NB4 (cell line): ENCODE results near the gene CDK13.

Experiments used
- CTCF ChIP-seq: IDR thresholded peaks from one replicate; pipeline ENCODE4 v1.5.1; 2012; ENCODE audit warnings: low read depth, low read length
- MAX ChIP-seq: IDR thresholded peaks from 2 replicates; pipeline ENCODE4 v1.6.1; 2011; ENCODE audit warnings: low read depth, low read length
- POLR2A ChIP-seq: IDR thresholded peaks from 2 replicates; pipeline ENCODE4 v1.6.1; 2011; ENCODE audit warnings: mild to moderate bottlenecking; ENCODE audit not compliant: insufficient read length; ENCODE audit errors: extremely low read depth

- TF ChIP-seq POLR2A: no peak
- TF ChIP-seq CTCF: no peak
- TF ChIP-seq MAX: no peak
Measured at GRCh38 chr7:40041456-40041855, 91.4 kb downstream of the CDK13 start.
